Tongue (tissue), 2 donors: ENCODE results near the gene COX8A. TPM values are rescaled to one million over a fixed set of nuclear protein-coding genes. Genes with fewer than 3 reads are reported as not detected.
"Not testable (repeated sequence)": the region's sequence is repeated elsewhere in the genome, so short reads cannot be mapped to it uniquely, and the experiment has no call there.

Source experiments
- DNase-seq: peaks from one replicate; pipeline ENCODE4 v3.0.0-alpha.2; 2015
- total RNA-seq: library from RNA; depleted of rRNA; stranded (reverse); fragments of >200 nt; gene quantifications from one replicate; pipeline ENCODE4 v1.2.3, GENCODE V29; 2014

Gene COX8A, protein sequence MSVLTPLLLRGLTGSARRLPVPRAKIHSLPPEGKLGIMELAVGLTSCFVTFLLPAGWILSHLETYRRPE
- 544 TPM for total RNA-seq

DNA sequence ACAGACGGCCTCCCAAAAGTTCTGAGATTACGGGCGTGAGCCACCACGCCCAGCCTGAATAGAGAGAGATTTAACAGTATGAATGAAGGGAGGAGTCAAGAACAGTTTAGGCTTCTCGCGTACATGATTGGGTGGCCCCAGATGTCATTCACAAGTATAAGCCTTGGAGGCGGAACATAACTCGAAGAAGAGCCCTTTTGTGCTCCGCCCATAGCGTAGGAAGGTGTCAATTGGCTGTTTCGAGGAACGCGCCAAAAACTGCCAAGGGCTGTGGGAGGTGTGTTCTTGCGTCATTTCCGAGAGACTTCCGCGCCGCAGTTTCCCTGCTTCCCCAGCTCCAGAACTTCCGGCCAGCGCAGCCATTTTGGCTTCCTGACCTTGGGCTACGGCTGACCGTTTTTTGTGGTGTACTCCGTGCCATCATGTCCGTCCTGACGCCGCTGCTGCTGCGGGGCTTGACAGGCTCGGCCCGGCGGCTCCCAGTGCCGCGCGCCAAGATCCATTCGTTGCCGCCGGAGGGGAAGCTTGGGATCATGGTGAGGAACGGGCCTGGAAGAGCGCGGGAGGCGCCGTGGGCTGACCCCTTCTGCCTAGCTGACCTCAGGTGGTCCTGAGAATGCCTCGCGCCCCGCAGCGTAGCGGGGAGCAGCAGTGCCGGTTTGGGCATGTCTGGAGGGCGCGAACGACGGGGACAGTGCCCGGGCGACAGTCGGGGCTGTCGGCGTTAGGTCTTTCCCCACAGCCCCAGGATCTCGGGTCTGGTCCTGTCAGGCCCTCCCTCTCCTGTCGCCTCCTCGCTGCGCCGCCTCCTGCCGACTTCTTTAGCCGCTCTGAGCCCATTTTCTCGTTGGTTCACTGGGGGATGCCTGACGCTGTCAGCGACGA lies at the start of gene COX8A:
COX8A (plus strand) TSS at position 362 of the 885 bp plus-strand sequence; CDS start at position 423, 61 bp downstream.
- peak; percentile 100 for DNase-seq

DNA sequence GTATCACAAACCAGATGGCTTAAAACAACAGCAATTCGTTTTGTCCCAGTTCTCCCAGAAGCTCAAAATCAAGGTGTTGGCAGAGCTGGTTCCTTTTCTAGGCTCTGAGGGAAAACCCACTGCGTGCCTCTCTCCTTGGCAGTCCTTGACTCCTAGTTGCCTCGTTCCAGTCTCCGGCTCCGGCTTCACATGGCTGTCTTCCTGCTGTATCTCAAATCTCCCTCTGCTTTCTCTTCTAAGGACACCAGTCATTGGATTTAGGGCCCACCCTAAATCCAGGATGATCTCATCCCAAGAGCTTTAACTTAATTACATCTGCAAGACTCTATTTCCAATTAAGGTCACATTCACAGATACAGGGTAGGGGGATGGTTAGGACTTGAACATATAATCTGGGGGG lies 44.8 kb upstream of the COX8A start:
- DNase-seq, result no peak

DNA sequence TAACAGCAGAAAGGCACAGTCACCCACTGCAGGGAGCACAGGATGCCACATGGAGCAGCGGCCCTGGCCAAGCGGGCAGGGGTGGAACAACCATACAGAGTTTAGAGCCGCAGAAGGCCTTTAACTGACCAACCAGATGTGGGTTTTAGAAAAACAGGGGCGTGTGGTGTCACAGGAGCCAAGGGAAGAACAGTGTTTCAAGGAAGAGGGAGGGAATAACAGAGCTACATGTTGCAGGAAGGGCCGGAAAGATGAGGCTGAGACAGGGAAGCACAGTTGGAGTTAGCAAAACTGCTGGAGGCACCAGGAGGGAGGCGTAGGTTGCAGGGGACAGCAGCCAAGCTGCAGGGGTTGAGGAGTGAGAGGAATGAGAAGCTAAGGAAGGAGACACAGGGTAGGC lies 43.4 kb upstream of the COX8A start:
- DNase-seq, result peak; percentile 38

DNA sequence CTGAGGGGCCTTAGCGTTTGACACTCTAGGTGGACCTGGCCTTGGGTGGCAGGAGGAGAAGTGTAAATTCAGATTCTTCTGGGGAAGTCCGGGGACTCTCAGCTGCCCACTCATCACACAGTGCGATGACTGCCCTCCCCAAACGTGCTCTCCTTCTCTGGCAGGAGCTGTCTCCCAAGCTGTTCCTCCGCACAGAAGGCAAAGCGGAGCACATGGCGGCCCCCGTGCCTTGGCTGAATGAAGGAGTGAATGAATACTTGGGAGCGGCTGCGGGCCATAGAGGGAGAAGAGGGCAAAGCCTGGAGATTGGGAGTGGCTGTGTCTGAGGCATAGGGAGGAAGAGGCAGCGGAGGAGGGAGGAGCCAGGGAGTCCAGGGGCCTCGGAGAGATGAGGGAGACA lies 42.5 kb upstream of the COX8A start:
- DNase-seq, result no peak

DNA sequence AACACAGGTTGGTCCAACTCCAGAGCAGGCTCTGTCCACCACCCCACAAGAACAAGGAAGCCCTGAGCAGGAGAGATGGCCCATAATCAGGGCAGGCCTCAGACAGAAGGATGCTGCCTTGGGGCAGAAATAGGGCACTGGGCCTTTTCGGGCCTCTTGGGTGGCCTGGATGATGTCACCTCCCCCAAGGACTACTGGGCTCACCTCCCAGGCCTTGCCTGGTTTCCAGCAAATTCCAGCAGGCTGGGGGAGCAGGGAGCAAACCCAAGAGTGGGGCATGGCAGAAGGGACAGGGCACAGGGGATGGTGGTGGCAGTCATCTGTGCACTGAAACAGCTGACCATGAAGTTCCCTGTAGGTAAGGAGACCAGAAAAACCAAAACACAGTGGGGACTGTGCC lies 41.0 kb upstream of the COX8A start:
- DNase-seq, result no peak

DNA sequence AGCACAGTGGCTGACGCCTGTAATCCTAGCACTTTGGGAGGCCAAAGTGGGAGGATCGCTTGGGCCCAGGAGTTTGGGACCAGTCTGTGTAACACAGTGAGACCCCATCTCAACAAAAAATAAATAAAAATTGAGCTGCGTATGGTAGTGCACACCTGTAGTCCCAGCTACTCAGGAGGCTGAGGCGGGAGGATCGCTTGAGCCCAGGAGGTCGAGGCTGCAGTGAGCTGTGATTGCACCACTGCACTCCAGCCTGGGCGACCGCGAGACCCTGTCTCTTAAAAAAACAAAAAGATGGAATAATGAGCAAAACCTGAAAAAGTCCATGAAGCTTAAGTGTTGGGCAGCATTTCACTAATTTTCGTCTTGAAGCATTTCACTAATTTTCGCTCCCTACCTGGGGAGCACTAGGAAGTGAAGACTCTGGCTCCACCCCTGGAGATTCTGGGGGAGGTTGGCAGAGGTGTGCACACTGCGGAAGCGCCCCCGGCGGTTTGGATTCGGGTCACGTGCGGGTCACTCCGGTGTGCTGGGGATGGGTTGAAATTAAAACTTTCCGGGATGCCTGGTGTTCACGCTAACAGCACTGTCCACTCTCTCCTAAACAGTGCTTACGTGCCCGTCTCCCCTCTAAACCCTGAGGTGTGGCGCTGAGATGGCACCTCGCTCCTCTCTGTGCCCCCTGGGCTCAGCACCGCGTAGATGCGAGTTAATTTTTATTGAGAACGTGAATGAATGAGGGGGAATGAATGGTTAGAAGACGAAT lies 36.5 kb upstream of the COX8A start:
- no peak for DNase-seq

DNA sequence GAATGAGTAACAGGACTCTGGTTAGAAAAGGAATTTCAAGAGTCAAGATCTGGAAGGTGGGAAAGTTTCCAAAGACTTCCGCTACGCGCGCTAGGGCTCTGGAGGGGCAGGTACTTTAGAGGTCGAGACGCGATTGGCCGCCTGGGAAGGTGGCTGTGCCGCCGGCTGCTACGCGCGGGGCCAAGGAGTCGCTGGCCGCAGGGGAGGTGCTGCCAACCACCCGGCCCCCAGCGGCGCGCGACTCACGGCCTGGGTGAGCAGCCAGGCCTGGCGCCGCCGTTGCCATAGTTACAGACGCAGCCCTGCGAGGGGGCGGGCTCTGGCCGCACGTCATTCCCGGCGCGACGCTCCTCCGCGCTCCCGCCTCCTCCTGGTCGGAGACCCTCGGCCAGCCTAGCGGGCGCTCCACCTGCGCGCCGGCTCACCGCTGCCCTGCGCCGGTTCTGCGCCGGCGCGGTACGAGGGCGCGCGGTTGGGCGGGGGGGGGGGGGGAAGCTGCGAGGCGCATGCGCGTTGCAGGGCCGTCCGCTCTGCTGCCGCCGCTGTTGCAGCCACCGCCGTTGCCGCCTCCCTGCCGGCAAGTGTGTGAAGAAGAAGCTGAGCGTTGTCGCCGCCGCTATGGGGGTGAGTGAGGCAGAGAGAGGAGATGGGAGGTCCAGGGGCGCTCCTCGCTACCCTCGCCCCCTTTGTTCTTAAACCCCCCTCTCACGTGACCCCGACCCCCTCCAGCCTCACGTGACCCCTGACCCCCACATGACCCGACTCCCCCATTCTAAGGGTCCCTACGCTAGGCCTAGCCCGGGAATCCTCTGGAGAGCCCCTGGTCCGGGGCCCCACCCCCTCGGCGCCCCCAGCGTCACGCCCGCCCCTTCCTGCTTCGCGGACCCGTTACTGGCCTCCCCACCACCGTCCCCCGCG lies 35.7 kb upstream of the COX8A start, which contains the start of gene NAA40:
NAA40 (plus strand) TSS at position 524 of the 918 bp plus-strand sequence; CDS start at position 619, 95 bp downstream.
- DNase-seq, result peak; percentile 97

DNA sequence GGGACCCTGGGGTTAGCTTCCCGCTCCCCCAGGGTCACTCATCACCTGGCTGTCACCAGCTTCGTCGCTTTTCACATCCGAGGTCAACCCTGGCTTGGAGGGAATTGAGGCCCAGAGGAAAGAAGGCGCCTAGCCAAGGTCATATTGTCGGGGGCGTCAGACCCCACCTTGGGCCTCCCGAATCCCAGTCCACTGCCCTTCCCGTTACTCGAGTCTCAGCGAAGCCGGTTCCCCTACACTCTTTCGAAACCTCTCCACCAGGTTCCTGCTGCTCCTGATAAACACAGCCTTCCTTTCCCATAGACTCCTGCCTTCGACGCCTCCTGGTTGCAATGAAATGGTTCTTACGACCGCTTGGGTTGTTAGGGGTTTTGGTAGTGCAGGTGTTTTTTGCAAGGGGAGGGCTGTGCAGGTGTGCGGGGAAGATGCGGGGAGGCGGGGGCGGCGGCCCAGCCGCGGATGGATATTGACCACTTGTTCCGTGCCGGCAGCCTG lies 35.0 kb upstream of the COX8A start:
- peak; percentile 33 for DNase-seq

DNA sequence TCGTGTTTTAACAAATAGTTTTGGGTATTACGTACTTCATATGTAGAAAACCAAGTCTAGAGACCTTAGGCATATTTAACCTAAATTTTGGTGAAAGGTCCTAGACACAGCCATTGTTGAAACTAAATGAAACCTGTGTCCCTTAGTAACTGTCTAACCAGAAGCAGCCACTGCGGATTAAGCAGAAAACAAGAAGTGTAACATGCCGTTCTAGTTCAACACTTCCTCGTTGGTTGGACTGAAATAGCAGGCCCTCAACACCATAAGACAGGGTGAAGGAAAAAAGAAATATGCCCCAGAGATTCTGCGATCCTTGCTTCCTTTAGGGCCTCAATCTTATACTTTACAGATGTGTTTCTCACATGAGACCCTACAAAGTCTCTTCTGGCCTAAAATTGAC lies 33.6 kb upstream of the COX8A start:
- DNase-seq, result no peak

DNA sequence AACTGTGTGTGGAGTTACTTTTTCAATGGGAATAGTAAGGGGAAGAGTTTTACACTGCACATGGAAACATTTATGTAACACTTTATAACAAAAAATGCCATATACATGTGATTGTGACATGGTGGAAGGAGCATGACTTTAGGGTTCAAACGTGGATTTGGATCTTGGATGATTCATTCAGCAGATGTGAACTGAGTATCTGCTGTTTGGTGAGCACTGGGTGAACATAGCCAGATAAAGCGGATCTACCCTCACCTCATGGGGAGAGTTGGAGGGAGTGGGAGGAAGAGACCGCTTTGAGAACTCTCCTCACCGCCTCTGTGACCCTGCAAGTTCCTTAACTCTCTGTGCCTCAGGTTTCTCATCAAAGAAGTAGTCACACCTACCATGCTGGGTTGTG lies 32.5 kb upstream of the COX8A start:
- no peak for DNase-seq

DNA sequence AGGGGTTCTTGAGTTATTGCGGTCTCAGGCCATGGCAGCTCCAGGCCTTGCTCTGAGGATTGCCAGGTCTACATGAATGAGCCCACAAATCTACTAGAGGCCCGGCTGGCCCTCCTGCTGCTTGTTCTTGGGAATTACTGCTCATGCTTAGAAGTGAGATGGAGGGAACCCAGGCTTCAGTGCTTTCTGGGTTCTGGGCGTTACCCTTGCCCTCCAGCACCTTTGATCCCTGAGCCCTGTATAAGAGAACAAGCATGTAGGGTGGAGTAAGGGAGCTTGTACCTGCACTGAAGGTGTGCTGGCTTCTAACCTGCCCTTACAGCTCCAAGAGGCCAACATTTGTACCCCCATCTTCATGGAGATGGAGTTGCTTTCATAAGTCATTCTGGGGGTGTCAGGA lies 31.6 kb upstream of the COX8A start:
- DNase-seq, result no peak

DNA sequence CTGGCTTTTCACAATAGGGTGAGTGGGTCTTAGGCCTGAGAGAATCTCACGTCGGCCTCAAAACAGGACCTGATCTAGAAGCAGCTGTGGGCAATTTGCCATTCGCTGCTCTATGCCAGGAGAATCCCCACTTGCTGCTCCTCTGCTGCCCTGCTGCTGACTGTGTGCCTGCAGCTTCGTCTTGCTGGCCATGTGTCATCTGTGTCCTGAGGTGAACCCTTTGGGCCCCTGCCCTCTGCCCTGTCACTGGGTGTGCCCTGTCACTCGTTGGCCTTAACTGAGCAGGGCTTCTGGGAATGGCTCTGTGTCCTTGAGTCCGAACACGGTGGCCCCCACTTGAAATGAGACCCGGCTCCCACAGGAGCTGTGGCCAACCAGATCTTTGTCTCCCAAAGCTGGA lies 29.4 kb upstream of the COX8A start:
- peak; percentile 83 for DNase-seq

DNA sequence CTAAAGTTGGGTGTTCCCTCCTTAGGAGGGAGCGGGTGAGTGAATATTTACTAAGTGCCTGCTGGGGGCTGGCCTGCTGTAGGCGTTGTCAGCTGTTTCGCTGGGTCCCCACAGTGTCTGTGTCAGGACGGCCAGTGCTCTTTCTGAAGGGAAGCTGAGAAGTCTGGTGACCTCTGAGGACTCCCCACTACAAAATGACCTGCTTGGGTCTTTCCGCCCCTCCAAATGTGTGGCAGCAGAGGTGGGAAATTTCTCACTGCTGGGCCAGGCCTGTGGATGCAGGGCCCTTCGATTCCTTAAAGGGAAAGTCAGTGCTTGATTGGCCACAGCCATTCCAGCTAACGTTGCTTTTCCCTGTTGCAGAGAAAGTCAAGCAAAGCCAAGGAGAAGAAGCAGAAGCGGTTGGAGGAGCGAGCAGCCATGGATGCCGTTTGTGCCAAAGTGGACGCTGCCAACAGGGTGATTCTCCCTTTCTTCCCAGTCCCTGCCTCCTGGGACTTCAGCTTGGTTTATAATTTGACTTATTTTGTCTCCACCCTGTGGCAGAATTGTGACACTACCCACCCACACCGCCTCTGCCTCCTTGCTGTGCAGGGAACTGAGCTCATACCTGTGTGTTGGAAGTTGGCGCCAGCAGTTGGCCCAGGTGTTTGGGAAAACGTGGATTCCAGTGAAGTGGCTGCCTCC lies 28.8 kb upstream of the COX8A start:
- peak; percentile 85 for DNase-seq

DNA sequence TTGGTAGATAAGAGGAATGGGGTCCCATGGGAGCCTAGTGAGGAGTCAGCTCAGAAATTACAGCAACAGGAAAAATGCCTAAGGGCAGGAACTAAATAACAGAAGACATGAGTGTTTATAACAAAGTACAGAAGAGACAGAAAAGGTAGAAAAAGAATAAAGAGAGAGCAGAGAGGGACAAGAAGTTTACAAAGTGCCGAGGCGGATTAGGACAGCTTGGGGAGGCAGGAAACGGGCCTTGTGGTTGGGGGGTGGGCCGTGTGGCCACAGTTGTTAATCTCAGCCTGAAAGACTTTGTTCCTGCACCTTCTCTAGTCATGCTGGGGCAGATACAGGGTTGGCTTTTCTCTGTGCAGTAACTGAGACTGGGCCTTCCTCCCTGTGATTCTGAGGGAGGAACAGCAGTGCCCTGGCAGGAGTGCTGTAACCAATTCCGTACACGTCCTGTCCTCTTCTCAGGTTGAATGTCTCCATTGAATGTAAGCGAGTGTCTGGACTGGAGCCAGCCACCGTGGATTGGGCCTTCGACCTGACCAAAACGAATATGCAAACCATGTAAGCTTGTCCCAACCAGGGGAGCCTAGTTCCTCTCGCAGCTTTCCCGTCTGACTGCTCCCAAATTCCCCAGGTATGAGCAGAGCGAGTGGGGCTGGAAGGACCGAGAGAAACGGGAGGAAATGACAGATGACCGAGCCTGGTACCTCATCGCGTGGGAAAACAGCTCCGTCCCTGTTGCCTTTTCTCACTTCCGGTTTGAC lies 22.5 kb upstream of the COX8A start:
- no peak for DNase-seq

DNA sequence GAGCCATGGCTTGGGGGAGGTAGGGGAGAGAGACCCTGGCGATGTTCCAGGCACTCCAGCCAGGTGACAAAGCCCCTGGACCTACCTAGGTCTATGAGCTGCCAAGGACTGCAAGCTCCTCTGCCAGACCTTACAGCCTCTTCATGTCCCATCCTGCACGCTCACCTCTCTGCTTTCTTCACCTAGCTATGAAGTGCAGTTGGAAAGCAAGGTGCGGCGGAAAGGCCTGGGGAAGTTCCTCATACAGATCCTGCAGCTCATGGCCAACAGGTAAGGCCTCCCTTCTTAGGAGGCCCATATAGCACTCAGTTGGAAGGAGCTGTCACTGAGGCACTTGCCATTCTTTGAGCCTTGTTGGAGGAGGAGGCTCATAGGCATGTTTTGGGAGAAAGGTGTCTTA lies 21.9 kb upstream of the COX8A start:
- no peak for DNase-seq

DNA sequence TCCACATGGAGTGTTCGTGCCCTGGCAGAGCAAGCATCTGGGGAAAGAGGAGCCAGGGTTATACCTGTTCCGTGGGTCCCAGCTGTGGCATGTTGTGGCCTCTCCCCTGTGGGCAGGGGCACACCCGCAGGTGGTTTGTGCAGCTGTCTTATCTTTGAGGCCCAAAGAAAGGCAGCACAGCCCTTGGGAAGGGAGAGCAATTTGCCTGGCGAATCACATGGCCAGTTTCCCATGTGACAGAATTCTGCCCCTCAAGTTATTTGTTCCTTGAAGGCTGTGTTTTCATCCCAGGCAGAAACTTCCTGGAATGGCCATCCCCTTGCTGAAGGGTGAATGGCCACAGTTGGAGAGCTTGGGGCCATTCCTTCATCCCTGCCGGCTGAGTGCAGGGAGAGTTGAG lies 16.4 kb upstream of the COX8A start:
- no peak for DNase-seq

DNA sequence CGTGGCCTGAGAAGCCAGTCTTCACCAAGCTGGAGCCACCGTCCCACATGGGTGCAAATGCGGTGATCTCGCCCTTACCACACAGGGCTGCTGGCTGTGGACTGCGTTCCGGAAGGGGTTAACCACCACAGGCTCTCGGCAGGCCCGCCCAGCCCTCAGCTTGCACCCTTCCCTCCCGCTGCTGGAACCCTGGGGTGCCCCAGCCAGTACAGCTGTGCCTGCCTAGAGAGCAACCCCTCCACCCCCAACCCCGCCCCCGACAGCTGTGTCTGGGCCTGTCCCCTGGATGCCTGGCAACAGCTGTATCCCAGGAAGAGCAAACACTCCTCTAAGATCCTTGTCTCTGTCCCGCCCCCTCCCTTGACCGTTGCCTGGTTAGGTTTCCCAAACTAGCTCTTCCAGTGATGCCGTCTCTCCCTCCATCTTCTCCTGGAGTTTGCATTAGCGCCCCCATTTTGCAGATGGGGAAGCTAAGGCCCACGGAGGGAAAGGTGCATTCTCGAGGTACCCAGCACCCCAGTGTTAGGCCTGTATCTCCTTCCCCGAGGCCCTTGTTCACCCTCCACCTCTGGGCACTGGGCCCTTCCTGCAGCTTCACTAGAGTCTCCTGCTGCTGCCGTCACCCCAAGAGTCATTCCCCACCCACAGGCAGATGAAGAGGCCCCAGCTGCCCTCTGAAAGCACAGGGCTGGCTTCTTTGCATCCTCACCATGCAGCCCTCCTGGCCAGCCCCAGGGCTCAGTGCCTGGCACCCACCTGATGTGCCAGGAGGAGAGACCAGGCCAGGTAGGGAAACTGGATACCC lies 12.6 kb upstream of the COX8A start:
- DNase-seq, result peak; percentile 96

DNA sequence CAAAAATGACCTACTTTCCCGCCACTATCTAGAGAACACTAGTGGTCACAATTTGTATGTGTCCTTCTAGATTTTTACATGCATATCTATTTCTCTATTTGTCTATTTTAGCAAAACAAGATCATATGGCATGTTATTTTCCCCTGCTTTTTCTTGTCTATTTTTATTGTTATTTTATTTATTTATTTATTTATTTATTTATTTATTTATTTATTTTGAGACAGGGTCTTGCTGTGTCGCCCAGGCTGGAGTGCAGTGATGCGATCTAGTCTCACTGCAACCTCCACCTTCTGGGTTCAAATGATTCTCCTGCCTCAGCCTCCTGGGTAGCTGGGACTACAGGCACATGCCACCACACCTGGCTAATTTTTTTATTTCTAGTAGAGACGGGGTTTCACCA lies 10.5 kb upstream of the COX8A start:
- DNase-seq, result not testable (repeated sequence)

DNA sequence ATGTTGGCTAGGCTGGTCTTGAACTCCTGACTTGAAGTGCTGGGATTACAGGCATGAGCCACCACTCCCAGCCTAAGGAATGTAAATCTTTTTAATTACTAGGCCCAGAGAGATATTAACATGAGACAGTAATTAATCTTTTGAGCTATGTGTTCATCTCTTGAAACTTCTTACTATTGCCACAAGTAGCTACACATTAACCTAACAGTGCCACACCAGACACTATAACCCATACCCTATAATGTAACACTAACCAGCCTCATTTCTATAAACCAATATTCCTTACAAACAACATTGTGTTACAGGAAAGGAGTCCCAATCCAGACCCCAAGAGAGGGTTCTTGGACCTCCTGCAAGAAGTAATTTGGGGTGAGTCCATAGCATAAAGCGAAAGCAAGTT lies 8.0 kb upstream of the COX8A start:
- no peak for DNase-seq

DNA sequence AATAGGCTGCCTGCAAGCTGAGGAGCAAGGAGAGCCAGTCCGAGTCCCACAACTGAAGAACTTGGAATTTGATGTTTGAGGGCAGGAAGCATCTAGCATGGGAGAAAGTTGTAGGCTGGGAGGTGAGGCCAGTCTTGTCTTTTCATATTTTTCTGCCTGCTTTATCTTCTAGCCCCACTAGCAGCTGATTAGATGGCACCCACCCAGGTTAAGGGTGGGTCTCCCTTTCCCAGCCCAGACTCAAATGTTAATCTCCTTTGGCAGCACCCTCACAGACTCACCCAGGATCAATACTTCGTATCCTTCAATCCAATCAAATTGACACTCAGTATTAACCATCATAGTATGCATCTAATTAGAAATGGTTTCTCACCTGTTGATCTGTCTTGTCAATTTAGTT lies 5.0 kb upstream of the COX8A start:
- DNase-seq, result no peak
